Fibroblast of skin of left biceps (primary cell): Measurements from ENCODE around the gene BCAT1.
A peak's percentile ranks its signal among the peaks of the same experiment; 100 is the strongest.

Experiments
- DNase-seq, 2 experiments: peaks; one replicate each; pipeline ENCODE4 v3.0.0-alpha.2; 2013; ENCODE audit warnings: low read depth in 2 of 2

Gene BCAT1, protein sequence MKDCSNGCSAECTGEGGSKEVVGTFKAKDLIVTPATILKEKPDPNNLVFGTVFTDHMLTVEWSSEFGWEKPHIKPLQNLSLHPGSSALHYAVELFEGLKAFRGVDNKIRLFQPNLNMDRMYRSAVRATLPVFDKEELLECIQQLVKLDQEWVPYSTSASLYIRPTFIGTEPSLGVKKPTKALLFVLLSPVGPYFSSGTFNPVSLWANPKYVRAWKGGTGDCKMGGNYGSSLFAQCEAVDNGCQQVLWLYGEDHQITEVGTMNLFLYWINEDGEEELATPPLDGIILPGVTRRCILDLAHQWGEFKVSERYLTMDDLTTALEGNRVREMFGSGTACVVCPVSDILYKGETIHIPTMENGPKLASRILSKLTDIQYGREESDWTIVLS

DNA sequence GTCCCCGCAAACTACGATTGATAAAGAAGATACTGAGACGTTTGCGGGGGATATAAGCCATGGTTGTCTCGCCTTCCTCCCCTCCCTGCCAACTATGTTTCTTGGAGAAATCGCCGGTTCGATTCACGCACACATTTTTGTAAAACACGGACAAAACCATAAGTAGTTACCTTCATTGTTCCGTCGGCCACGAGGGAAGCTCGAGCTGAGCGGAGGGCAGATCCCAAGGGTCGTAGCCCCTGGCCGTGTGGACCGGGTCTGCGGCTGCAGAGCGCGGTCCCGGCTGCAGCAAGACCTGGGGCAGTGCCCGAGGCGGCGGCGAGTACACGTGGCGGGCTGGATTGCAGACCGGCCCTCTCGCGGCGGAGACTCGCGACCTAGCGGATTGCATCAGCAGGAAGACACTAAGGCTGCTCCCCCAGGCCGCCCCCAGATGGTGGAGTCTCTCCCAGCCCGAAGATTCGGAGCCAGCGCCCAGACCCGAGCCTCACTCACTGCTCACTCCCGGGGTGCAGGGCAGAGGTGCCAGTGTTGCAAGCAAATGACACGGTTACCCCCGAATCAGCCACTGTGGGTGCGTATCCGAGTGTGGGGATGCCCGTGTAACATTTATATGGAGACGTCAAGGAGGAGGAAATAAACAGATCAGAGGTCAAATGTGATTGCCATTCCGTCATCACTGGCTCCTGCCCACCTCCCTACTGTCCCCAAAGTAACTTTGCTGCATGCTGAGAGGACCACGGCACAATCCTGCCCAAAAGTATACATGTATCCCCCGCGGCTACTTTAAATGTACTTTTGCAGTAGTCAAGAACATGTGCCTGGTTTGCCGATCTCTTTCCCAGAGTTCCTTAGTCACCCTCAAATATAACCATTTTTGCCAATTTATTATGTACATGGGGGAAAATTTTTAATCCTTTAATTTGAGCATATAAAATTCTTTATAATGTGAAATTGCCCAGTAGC, at the start of gene BCAT1:
Gene BCAT1 (minus strand): TSS at position 345 of the 966 bp plus-strand sequence. CDS start 169 bp downstream, at position 176.
- DNase-seq, result peak; percentile 75

DNA sequence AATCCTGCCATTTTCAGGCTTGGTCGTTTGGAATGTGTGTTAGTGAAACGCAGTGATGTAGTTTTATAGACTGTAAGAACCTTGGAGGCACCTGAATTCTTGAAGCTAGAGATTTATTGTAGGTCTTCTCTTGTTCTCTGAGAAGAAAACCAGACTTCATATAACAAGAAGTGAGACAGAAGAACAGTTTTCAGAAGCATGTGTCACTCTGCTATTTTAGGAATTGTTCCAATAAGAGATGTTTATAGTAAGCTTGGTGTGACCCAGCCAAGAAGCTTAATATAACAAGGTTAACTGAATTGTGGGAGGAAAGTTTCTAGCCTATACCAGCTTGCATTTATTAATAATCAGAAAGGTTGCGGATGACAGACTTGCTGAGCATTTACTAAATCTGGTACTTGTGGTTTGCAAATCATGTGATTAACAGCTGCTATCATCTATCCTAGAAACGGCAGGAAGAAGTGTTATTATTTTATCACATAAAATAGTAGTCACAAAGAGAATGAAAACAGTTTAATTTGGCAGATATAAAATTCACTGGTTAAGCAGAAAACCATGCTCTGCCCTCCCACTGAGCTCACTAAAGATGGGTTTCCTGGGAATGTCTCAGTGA, 49.2 kb upstream of the BCAT1 start:
- DNase-seq, result peak; percentile 60 to 61

DNA sequence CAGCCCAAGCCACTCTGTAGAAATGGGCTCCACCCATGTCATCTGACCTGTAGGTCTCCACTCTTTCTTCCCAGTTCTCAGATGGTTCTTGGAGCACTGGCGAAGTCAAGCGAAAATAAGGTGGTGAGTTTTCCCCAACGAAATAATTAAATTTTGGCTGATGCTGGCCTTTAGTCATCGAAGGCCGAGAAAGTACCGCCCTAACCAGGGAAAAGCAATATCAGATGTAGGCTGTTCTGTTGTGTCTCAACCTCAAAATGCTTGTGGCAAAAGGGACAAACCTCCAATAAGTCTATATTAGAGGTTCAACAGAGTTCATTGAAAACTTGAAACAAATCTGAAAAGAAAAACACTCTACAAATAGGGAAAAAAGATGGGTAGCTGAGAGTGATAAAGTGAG, 48.6 kb upstream of the BCAT1 start:
- no peak for DNase-seq

DNA sequence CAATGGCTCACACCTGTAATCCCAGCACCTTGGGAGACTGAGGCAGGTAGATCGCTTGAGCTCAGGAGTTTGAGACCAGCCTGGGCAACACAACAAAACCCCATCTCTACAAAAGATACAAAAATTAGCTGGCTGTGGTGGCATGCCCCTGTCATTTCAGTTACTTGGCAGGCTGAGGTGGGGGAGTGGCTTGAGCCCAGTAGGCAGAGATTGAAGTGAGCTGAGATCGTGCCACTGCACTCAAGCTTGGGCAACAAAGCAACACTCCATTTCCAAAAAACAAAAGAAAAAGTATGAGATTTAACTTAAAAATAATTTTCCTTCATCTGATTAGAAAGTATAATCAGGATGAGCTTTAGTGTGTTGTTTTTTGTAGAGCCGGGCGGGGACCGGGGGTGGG, 47.9 kb upstream of the BCAT1 start:
- no peak for DNase-seq

DNA sequence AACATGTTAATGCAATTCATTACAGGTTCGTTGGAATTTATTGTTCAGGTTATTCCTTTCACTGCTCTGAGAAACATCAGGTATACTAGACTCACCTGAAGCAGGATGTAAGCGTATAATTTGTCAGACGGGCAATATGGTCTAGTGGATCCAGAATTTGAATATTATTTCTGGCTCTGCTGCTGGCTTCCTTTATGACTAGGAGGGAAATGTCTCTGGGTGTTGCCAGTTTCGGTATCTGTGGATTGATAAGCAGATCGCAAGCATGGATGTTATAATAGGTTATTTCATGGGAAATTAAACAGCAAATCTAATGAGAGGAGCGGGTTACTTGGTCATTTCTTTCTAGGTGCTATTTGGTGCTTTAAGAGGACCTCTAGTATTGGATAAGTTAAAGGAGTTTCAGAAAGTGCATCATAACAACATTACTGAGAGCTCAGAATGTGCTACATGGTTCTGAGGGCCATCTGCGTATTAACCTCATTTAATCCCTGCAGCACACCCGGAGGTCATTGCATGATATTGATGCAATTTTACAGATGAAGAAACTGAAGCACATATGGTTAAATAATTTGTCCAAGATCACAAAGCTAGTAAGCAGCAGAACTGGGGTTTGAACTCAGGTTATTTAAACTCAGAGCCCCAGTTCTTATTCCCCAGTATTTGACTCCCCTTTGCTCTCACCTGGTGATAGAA, 47.3 kb upstream of the BCAT1 start:
- DNase-seq, result no peak

DNA sequence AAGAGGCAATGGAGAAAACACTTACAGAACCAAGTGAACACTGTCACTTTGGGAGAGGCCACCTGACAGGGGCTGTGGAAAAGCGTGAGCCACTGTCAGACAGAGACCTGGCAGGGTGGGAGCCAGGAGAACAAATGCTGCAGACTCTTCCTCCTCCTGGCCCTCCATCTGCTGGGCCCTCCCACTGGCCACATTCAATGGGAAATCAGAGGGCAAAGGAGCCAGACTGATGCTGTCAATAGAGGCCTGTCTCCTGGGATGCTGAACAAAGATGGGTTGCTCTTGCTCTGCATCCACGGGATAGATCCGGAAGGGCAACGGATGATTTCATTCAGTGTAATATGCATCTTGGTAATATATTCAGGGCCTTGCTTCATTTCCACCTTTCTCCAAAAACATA, 44.9 kb upstream of the BCAT1 start:
- no peak for DNase-seq

DNA sequence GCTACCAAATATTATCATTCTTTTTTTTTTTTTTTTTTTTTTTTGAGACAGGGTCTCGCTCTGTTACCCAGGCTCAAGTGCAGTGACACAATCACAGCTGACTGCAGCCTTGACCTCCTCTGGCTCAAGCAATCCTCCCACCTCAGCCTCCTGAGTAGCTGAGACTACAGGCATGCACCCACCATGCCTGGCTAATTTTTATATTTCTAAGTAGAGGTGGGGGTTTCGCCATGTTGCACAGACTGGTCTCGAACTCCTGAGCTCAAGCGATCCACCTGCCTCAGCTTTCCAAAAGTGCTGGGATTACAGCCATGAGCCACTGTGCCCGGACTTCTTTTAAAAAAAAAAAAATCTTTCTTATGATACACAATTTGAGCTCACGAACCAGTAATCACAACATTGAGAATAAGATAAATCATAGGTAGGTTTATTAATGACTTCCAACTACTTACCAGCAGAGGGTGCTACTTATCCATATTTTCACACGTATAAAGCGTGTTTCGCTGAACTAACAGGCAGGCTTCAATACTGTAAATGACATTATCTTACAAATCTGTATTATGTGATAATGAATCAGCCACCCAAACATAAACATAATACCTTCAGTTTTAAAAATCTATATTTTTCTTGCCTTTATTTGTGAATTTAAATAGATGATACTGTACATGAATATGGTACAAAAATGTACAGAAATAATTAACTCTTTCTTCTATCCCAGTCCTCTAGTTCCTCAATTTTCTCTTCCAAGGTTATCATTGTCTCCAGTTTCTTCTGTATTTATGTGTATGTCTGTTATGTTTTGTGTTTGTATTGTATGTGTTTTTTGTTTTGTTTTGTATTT, 42.5 kb upstream of the BCAT1 start:
- DNase-seq, result peak; percentile 8 to 15

DNA sequence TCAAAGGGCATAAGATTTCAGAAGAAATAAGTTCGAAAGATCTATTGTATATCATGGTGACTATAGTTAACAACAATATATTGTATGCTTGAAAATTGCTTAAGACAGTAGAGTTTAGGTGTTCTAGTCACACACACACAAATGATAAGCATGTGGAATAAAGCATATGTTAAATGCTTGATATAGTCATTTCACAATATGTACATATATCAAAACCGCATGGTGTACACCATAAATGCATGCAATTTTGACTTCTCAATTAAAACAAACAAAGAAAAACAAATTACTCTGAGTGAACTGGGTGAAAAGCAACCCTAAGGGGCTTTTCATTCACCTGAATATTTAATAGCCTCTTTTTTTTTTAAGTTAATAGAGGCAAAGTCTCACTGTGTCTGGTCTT, 40.3 kb upstream of the BCAT1 start:
- no peak for DNase-seq

DNA sequence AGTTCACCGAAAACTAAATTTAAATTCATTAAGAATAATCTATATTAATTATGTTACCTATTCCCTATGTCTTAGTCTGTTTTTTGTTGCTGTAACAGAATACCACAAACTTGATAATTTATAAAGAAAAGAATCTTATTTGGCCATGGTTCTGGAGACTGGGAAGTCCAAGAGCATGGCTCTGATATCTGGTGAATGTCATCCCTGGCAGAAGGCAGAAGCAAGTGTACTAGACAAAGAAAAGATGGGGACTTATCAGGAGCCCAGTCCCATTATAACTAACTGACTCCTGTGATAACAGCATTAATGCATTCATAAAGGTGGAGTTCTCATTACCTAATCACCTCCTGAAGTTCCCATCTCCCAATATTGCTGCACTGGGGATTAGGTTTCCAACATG, 33.3 kb upstream of the BCAT1 start:
- no peak for DNase-seq

DNA sequence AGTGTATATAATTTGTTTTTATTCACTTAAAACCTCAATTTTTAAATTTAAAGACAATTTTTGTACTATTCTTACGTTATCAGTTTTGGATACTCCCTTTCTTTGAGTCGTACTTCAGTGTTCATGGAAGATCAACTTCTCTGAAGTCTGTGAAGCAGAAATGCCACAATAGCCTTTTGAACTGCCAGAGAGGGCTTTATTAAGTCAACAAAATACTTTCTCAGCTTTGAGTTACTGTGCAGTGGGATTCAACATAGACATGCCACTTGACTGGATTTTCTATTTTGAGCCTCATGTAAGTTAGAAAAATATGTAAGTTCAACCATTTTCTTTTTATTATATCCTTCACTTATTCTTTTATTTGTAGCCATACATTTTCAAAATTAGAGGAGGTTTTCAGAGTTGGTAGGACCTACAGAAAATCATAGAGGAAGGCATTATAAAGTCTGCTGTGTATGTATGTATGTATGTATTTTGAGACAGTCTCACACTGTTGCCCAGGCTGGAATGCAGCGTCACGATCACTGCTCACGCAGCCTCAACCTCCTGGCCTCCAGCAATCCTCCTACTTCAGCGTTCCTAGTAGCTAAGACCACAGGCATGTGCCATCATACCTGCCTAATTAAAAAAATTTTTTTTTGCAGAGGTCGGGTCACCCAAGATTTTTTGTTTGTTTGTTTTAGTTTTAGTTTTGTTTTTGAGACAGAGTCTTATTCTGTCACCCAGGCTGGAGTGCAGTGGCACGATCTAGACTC, 31.3 kb upstream of the BCAT1 start:
- no peak for DNase-seq

DNA sequence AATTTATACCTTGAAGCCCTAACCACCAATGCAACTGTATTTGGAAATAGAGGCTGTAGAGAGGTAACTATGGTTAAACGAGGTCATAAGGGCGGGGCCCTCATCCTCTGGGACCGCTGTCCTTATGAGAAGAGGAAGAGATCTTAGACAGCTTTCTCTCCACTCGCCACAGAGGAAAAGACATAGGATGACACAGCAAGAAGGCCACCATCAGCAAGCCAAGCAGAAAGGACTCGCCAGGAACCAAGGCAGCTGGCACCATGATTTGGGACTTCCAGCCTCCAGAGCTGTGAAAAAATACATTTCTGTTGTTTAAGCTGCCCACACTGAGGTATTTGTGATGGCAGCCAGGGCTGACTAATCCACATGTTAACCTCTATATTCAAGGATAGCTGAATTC, 30.4 kb upstream of the BCAT1 start:
- DNase-seq, result no peak

DNA sequence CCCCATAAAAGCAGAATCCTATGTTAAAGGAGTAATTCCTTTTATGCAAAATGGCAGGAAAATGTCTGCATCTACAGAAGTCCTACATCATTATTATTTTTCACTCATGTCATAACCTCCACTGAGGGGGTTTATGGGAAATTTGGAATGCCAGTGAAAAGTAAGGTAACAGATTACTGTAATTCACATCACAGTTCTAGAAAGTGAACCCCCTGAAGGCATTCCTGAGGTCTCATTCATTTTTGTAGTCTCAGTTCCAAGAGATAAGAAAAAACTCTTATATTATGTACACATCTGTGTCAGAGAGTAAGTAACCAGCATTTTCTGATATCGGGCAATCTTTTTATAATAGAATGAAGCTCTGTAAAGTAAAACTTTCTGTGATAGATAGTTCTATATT, 28.8 kb upstream of the BCAT1 start:
- no peak for DNase-seq

DNA sequence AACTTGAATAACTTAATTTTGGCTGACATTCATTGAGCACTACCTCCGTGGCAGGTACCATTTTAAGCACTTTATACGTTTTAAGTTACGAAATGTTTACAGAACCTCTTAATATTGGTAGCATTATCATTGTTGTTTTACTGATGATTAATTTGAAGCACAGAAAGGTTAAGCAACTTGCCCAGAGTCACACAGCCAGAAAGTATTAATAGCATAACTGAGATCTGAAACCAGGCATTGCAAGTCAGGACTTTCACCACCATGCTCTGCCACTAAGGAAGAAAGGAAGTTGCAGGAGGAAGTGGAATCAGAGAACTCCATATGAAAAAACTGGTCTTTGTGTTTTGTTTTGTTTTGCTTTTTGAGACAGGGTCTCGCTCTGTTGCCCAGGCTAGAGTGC, 28.2 kb upstream of the BCAT1 start:
- no peak for DNase-seq

DNA sequence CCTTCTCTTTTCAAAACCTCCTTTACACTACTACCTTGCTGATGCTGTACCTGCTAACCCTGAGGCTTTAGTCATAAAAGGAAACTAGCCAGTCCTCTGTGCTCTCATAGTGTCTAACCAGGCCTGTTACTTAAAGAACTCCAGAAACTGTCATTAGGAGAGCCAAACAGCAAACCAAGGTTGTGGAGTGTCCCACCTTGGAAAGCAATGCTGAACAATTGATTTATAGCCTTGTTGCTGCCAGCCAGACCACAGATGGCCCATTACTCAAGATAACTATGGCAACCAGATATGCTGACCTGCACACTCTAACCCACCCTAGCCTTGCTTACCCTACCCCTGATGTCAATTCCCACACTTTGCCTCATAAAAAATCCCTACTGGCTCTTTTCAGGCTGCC, 26.5 kb upstream of the BCAT1 start:
- no peak for DNase-seq

DNA sequence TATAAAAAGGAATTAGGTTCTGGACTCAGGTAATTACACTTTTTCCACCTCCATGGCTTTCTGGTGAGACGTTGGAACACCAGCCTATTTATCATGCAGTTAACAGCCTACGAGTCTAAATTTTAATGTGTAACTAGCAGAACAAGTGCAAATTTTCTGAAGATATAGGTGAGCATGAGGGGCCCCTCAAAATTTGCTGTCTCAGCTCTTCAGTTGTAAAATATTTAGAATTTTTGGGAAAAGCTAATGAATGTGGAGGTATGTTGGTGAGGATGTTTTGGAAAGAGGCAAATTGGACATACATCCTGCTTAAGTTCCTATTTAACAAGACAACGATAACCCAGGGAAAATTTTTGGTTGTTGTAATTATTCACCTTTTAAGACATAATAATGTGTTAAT, 25.3 kb upstream of the BCAT1 start:
- DNase-seq, result no peak

DNA sequence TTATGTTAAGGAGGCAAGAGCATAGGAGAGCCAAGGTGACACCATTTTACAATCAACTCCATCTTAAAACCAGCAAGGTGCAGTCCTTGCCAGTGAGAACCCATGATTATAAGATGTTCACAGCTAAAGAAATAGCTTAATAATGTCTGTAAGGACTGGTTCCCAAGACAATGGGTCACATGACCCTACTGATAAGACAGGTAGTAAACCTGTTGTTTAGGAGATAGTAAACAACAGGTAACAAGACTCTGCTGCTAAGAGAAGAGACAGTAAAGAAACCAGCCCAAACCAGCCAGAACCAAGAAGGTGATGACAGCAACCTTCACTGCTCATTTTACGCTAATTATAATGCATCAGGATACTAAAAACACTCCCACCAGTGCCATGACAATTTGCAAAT, 23.2 kb upstream of the BCAT1 start:
- no peak for DNase-seq

DNA sequence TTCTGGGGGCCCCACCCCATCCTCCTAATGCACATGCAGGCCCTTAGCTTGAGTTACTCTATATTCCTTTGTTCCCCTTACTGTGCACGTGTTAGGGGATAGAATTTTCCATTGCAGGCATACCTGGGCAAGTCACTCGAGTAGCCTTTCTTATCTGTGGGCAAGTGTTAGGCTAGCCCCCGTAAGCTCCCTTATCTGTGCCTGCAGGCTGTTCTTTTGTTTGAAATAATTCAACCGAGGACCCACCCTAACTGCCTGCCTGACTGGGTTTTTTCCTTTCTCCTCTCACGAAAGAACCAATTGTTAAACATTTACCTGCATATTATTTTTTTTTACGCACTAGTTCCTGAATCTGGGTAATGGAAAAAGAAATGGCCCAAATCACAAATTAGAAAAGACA, 21.3 kb upstream of the BCAT1 start:
- no peak for DNase-seq

DNA sequence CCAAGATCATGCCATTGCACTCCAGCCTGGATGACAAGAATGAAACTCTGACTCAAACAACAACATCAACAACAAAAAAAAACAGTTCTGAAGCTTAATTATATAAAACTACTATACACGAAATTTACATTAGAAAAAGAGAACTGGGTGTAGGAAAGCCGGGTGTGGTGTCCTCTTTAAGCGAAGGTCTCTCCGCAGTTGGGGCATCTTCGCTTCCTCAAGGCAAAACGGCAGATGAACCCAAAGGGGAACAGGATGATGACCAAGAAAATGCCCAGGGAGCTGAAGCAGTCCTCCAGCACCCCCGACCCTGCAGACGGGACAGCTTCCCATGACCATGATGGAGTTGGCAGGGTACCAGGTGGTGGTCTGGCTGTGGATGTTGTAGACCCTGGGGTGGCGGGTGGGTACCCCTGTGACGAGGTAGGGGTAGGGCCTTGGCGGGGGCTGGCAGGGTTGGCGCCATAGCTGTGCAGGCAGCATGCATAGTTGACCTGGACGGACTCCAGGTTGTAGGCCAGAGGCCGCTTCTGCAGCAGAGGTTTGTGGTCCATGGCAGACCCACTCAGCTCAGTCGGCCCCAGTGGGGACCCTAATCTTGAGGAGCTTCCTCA, 18.2 kb upstream of the BCAT1 start:
- no peak for DNase-seq

DNA sequence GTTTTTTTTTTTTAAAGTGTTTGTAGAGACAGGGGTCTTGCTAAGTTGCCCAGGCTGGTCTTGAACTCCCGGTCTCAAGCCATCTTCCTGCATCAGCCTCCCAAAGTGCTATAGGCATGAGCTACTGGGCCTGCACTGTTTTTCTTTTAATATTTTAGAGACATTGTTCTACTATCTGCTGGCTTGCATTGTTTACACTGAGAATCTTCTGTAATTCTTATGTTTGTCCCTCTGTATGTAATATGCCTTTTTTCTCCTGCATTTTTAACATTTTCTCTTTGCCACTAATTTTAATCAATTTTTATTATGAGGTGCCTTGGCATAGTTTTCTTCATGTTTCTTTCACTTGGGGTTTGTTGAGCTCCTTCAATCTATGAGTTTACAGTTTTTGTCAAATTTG, 15.4 kb upstream of the BCAT1 start:
- DNase-seq, result no peak
